ENCODE results near the gene KRTAP6-1.

DNA sequence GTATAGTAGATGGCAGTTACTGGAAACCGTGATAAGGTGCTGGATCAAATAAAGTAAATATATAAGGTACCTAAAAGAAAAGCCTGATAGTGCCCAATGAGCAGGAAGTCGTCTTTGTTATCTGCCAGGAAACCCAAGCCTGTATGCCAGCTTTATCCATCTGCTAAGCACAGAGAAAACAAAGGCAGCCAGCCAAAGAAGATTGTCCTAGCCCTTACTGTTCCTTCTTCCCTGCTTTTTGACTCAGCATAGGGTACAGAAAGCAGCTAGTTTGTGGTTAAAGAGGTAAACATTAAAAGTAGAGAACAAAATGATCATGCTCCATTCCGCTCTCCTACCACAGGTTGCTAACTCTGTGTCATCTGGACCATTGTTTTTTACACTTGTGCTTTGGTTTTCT lies 33.6 kb downstream of the KRTAP6-1 start:
- no peak for TF ChIP-seq POLR2A (IDR thresholded peaks at IDR 0.05)
- TF ChIP-seq, protein P1, sequence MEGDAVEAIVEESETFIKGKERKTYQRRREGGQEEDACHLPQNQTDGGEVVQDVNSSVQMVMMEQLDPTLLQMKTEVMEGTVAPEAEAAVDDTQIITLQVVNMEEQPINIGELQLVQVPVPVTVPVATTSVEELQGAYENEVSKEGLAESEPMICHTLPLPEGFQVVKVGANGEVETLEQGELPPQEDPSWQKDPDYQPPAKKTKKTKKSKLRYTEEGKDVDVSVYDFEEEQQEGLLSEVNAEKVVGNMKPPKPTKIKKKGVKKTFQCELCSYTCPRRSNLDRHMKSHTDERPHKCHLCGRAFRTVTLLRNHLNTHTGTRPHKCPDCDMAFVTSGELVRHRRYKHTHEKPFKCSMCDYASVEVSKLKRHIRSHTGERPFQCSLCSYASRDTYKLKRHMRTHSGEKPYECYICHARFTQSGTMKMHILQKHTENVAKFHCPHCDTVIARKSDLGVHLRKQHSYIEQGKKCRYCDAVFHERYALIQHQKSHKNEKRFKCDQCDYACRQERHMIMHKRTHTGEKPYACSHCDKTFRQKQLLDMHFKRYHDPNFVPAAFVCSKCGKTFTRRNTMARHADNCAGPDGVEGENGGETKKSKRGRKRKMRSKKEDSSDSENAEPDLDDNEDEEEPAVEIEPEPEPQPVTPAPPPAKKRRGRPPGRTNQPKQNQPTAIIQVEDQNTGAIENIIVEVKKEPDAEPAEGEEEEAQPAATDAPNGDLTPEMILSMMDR (IDR thresholded peaks at IDR 0.05): no peak
- TF ChIP-seq EP300 (IDR thresholded peaks at IDR 0.05): no peak
